Trophoblast cell (in vitro differentiated cells and primary cell): ENCODE data around the gene MRPL4.
"Not testable (repeated sequence)": the region's sequence is repeated elsewhere in the genome, so short reads cannot be mapped to it uniquely, and the experiment has no call there.

Source experiments
- DNase-seq, 2 donors: peaks; one replicate each; pipeline ENCODE4 v3.0.0-alpha.2; 2016
- H2AFZ ChIP-seq: 2 replicates; pipeline ENCODE4 v1.6.1; 2013; ENCODE audit warnings: low read length, moderate library complexity, mild to moderate bottlenecking; ENCODE audit not compliant: insufficient read depth, poor library complexity
- H2AK5ac ChIP-seq: 2 replicates; pipeline ENCODE4 v1.6.1; 2013; ENCODE audit warnings: mild to moderate bottlenecking, low read length
- H2BK120ac ChIP-seq: 2 replicates; pipeline ENCODE4 v1.6.1; 2013; ENCODE audit warnings: low read length, mild to moderate bottlenecking, moderate library complexity; ENCODE audit not compliant: insufficient read depth, poor library complexity
- H2BK12ac ChIP-seq: 2 replicates; pipeline ENCODE4 v1.6.1; 2013; ENCODE audit warnings: mild to moderate bottlenecking, low read length, moderate library complexity
- H2BK5ac ChIP-seq: 2 replicates; pipeline ENCODE4 v1.6.1; 2013; ENCODE audit warnings: low read length, low read depth, moderate library complexity, mild to moderate bottlenecking; ENCODE audit not compliant: poor library complexity
- H3K14ac ChIP-seq: 2 replicates; pipeline ENCODE4 v1.6.1; 2013; ENCODE audit warnings: mild to moderate bottlenecking, low read length
- H3K18ac ChIP-seq: 2 replicates; pipeline ENCODE4 v1.6.1; 2013; ENCODE audit warnings: mild to moderate bottlenecking, low read length
- H3K23ac ChIP-seq: 2 replicates; pipeline ENCODE4 v1.6.1; 2013; ENCODE audit warnings: low read length
- H3K27ac ChIP-seq: 2 replicates; pipeline ENCODE4 v1.5.1; 2013; ENCODE audit warnings: low read depth, mild to moderate bottlenecking, inconsistent platforms, low read length, moderate library complexity
- H3K27me3 ChIP-seq: 2 replicates; pipeline ENCODE4 v1.6.1; 2013; ENCODE audit warnings: inconsistent platforms, mild to moderate bottlenecking, low read length, moderate library complexity; ENCODE audit not compliant: insufficient read depth
- H3K36me3 ChIP-seq, 2 experiments: 1 replicate in 1 of 2; 2 replicates in 1 of 2; pipeline ENCODE4 v1.6.1; 2013; ENCODE audit warnings: low read length in 2 of 2, mild to moderate bottlenecking in 2 of 2, moderate library complexity in 1 of 2; ENCODE audit not compliant: insufficient read depth in 2 of 2, control insufficient read depth in 1 of 2
- H3K4ac ChIP-seq: 2 replicates; pipeline ENCODE4 v1.6.1; 2013; ENCODE audit warnings: low read depth, mild to moderate bottlenecking, low read length, moderate library complexity
- H3K4me1 ChIP-seq, 2 experiments: 1 replicate in 1 of 2; 2 replicates in 1 of 2; pipeline ENCODE4 v1.6.1; 2013; ENCODE audit warnings: low read length in 2 of 2, mild to moderate bottlenecking in 2 of 2, moderate library complexity in 1 of 2; ENCODE audit not compliant: insufficient read depth in 2 of 2, control insufficient read depth in 1 of 2
- H3K4me2 ChIP-seq: 2 replicates; pipeline ENCODE4 v1.6.1; 2013; ENCODE audit warnings: inconsistent platforms, mild to moderate bottlenecking, low read length, moderate library complexity
- H3K4me3 ChIP-seq: 2 replicates; pipeline ENCODE4 v1.5.1; 2013; ENCODE audit warnings: mild to moderate bottlenecking, low read depth, low read length, inconsistent platforms
- H3K79me1 ChIP-seq: one replicate; pipeline ENCODE4 v1.6.1; 2013; ENCODE audit warnings: low read length
- H3K79me2 ChIP-seq: 2 replicates; pipeline ENCODE4 v1.6.1; 2013; ENCODE audit warnings: low read length, mild to moderate bottlenecking; ENCODE audit not compliant: control insufficient read depth, insufficient read depth, poor library complexity
- H3K9ac ChIP-seq: 2 replicates; pipeline ENCODE4 v1.6.1; 2013; ENCODE audit warnings: mild to moderate bottlenecking, low read length
- H3K9me3 ChIP-seq: 2 replicates; pipeline ENCODE4 v1.6.1; 2013; ENCODE audit warnings: low read depth, mild to moderate bottlenecking, control low read depth, inconsistent platforms, low read length; ENCODE audit not compliant: insufficient read depth
- H4K12ac ChIP-seq: 2 replicates; pipeline ENCODE4 v1.6.1; 2013; ENCODE audit warnings: low read depth, mild to moderate bottlenecking, low read length, moderate library complexity
- H4K8ac ChIP-seq: 2 replicates; pipeline ENCODE4 v1.6.1; 2013; ENCODE audit warnings: low read depth, mild to moderate bottlenecking, low read length, moderate library complexity
- H4K91ac ChIP-seq: one replicate; pipeline ENCODE4 v1.6.1; 2013; ENCODE audit warnings: low read depth, mild to moderate bottlenecking, low read length, moderate library complexity
- WGBS: extraction: QIAGEN DNeasy Blood & Tissue Kit; methylation state at CpG from one replicate; pipeline ENCODE4 v1.1.7; 2013; ENCODE audit warnings: missing lambda C conversion rate; ENCODE audit not compliant: insufficient read length, insufficient coverage; ENCODE audit errors: extremely low coverage; 5-methylcytosine and 5-hydroxymethylcytosine counted together

Gene MRPL4

GRCh38 chr19:10277795-10278589 is 26.0 kb downstream of the MRPL4 start:
- H3K4me2 ChIP-seq: no peak overlapping the region
- WGBS: no CpG with 5 or more reads among the region's 9 CpGs
- H3K27me3 ChIP-seq: no peaks in the 10 kb centered on the region
- no peak overlapping the region for H3K4ac ChIP-seq
- H3K36me3 ChIP-seq: no peaks in the 10 kb centered on the region
- H3K4me1 ChIP-seq: no peaks in the 10 kb centered on the region
- H2AFZ ChIP-seq: no peak overlapping the region
- H3K79me1 ChIP-seq: no peaks in the 10 kb centered on the region
- no peak overlapping the region for H4K8ac ChIP-seq
- H3K18ac ChIP-seq: no peak overlapping the region
- no peak overlapping the region for H4K12ac ChIP-seq
- no peak for DNase-seq
- no peak overlapping the region for H3K4me3 ChIP-seq
- no peaks in the 10 kb centered on the region for H3K79me2 ChIP-seq
- no peak overlapping the region for H4K91ac ChIP-seq
- H2AK5ac ChIP-seq: no peak overlapping the region
- H3K9ac ChIP-seq: no peak overlapping the region
- no peak overlapping the region for H3K23ac ChIP-seq
- H2BK120ac ChIP-seq: no peak overlapping the region
- no peak overlapping the region for H2BK5ac ChIP-seq
- H3K9me3 ChIP-seq: no peaks in the 10 kb centered on the region
- no peak overlapping the region for H2BK12ac ChIP-seq
- H3K14ac ChIP-seq: no peak overlapping the region
- no peak overlapping the region for H3K27ac ChIP-seq

- H3K18ac ChIP-seq: no peak overlapping the region
- H3K14ac ChIP-seq: no peak overlapping the region
- no peaks in the 10 kb centered on the region for H3K79me1 ChIP-seq
- no peaks in the 10 kb centered on the region for H3K79me2 ChIP-seq
- H3K4me1 ChIP-seq: no peaks in the 10 kb centered on the region
- no peaks in the 10 kb centered on the region for H3K27me3 ChIP-seq
- no peak overlapping the region for H2BK5ac ChIP-seq
- no peak overlapping the region for H4K12ac ChIP-seq
- no peak for DNase-seq
- H4K8ac ChIP-seq: no peak overlapping the region
- no peak overlapping the region for H2BK12ac ChIP-seq
- peaks cover 2% of the 10 kb centered on the region for H3K9me3 ChIP-seq
- no peak overlapping the region for H3K9ac ChIP-seq
- H2BK120ac ChIP-seq: no peak overlapping the region
- no CpG with 5 or more reads among the region's 1 CpG for WGBS
- no peak overlapping the region for H3K23ac ChIP-seq
- no peak overlapping the region for H3K4me2 ChIP-seq
- no peak overlapping the region for H3K4ac ChIP-seq
- H3K36me3 ChIP-seq: no peaks in the 10 kb centered on the region
- H4K91ac ChIP-seq: no peak overlapping the region
- H2AK5ac ChIP-seq: no peak overlapping the region
- H3K4me3 ChIP-seq: no peak overlapping the region
- H2AFZ ChIP-seq: no peak overlapping the region
- no peak overlapping the region for H3K27ac ChIP-seq
Observed at GRCh38 chr19:10278935-10279334, 26.9 kb downstream of the MRPL4 start.

- H2AK5ac ChIP-seq: no peak overlapping the region
- H3K4me1 ChIP-seq: no peaks in the 10 kb centered on the region
- H3K4me3 ChIP-seq: no peak overlapping the region
- no peak overlapping the region for H2BK120ac ChIP-seq
- no peak overlapping the region for H4K12ac ChIP-seq
- no peaks in the 10 kb centered on the region for H3K36me3 ChIP-seq
- H3K9ac ChIP-seq: no peak overlapping the region
- H3K79me1 ChIP-seq: no peaks in the 10 kb centered on the region
- no peaks in the 10 kb centered on the region for H3K79me2 ChIP-seq
- no peak overlapping the region for H2AFZ ChIP-seq
- H3K4ac ChIP-seq: no peak overlapping the region
- peaks cover 2% of the 10 kb centered on the region for H3K9me3 ChIP-seq
- no peak overlapping the region for H2BK5ac ChIP-seq
- H3K14ac ChIP-seq: no peak overlapping the region
- H3K23ac ChIP-seq: peak overlapping the region; percentile 40
- WGBS: no CpG with 5 or more reads among the region's 5 CpGs
- no peak overlapping the region for H4K8ac ChIP-seq
- H3K27me3 ChIP-seq: no peaks in the 10 kb centered on the region
- DNase-seq: no peak
- H3K18ac ChIP-seq: no peak overlapping the region
- H3K4me2 ChIP-seq: no peak overlapping the region
- no peak overlapping the region for H2BK12ac ChIP-seq
- H4K91ac ChIP-seq: no peak overlapping the region
- H3K27ac ChIP-seq: no peak overlapping the region
Observed at GRCh38 chr19:10279737-10280442, 27.9 kb downstream of the MRPL4 start.

DNA sequence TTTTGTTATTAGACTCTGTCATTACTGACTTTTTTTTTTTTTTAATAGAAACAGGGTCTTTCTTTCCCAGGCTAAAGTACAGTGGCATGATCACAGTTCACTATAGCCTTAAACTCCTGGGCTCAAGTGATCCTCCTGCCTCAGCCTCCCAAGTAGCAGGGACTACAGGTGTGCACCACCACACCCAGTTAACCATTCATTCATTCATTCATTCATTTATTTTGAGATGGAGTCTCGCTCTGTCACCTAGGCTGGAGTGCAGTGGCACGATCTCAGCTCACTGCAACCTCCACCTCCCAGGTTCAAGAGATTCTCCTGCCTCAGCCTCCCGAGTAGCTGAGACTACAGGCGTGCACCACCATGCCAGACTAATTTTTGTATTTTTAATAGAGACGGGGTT is 30.0 kb downstream of the MRPL4 start:
- not testable (repeated sequence) for H3K27me3 ChIP-seq, H3K9me3 ChIP-seq, H2BK5ac ChIP-seq, H3K4ac ChIP-seq, H4K12ac ChIP-seq, H3K36me3 ChIP-seq, H3K4me2 ChIP-seq, H3K4me1 ChIP-seq, H3K27ac ChIP-seq, DNase-seq, H2BK12ac ChIP-seq, H3K4me3 ChIP-seq, H3K79me2 ChIP-seq, H2BK120ac ChIP-seq, H3K79me1 ChIP-seq, H3K9ac ChIP-seq, H3K23ac ChIP-seq, H2AFZ ChIP-seq, H4K8ac ChIP-seq, H3K18ac ChIP-seq, H3K14ac ChIP-seq, H4K91ac ChIP-seq, H2AK5ac ChIP-seq
- no CpG with 5 or more reads among the region's 5 CpGs for WGBS
